GM23338 (cell line): ENCODE data around the gene ITGB2.

Experiments used
- CTCF ChIP-seq, 2 experiments: fragments of 200-600 bp in 1 of 2; sonication (generic) in 1 of 2; conservative IDR thresholded peaks; 2 replicates each; pipeline versions ENCODE4 v1.5.1 to v1.6.1; 2016 to 2017; ENCODE audit warnings: antibody characterized with exemption in 2 of 2, low read depth in 2 of 2, mild to moderate bottlenecking in 2 of 2, moderate library complexity in 1 of 2
- POLR2AphosphoS5 ChIP-seq: IDR thresholded peaks from 2 replicates; pipeline ENCODE4 v1.6.1; 2016; ENCODE audit warnings: antibody characterized with exemption, low read depth

- no peak for TF ChIP-seq CTCF (conservative IDR thresholded peaks at IDR 0.05; ENCODE audit: low read depth in 2 of 2)
- TF ChIP-seq POLR2AphosphoS5, result no peak
Observed at GRCh38 chr21:44858291-44858690, 62.4 kb downstream of the ITGB2 start.
